NOMO-1 treated with DMSO at 0.1 percent for 48 hours (cell line): Measurements from ENCODE around the gene DNAH1.
A peak's percentile ranks its signal among the peaks of the same experiment; 100 is the strongest.

Experiments used
- DNase-seq: peaks from one replicate; lab custom pipeline; 2025; ENCODE audit not compliant: unreplicated experiment; lab: John Stamatoyannopoulos, UW

DNAH1 gene

DNA sequence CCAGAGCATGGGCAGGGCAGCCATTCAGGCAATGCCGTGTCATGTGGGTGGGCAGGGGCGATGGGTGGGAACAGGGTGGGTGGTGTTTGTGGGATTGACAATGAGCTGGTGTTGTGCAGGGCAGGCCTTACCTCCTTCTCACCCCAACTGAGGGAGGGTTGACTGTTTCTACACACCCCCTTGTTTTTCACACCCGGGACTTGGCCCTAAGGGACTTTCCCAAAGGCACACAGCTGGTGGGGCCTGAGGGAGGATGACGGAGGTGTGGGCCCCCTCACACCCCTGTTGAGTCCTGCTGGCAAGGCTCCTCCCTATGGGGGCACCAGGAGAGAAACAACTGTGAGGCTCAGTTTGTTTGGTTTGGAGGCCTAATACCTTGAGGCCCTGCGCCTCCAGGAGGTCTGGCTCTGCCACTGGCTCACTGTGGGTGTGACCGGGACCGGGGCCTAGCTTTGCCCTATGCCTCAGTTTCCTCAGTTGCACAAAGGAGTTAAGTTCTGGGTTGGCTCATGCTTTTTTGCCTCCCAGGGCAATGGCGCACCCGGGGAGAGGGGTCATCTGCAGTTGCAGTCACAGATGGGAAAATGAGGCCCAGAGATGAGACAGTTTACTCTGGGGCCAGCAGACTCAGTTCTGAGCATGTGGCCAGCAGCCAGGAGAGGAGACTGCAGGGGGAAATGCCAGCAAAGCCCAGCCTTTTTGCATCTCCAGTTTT is 5.1 kb upstream of the DNAH1 start:
- no peak for DNase-seq

GRCh38 chr3:52311576-52312119 is 4.5 kb upstream of the DNAH1 start:
- DNase-seq: no peak

GRCh38 chr3:52313188-52313773 is 2.8 kb upstream of the DNAH1 start:
- no peak for DNase-seq

GRCh38 chr3:52313774-52314188 is 2.3 kb upstream of the DNAH1 start:
- peak; percentile 89 for DNase-seq

DNA sequence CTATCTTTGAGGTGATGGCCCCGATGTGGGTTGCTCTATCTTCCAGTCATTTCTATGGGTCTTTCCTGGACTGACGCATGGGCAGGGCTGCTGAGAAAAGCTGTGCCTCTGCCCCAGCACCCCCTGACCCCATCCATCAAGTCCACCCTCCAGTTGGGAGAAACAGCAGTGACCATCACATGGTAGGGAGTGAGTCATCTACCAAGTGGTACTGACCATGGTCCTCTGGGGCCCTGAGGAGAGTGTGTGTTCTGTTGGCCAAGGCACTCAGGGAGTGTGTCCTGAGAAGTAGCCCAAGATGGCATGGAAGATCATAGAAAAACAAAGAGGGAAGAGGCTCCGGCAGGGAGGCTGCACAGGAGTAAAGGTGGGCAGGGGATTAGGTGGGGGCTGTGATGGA is 1.6 kb upstream of the DNAH1 start:
- no peak for DNase-seq

- DNase-seq: no peak
Observed at GRCh38 chr3:52315006-52315405, 1.1 kb upstream of the DNAH1 start.

DNA sequence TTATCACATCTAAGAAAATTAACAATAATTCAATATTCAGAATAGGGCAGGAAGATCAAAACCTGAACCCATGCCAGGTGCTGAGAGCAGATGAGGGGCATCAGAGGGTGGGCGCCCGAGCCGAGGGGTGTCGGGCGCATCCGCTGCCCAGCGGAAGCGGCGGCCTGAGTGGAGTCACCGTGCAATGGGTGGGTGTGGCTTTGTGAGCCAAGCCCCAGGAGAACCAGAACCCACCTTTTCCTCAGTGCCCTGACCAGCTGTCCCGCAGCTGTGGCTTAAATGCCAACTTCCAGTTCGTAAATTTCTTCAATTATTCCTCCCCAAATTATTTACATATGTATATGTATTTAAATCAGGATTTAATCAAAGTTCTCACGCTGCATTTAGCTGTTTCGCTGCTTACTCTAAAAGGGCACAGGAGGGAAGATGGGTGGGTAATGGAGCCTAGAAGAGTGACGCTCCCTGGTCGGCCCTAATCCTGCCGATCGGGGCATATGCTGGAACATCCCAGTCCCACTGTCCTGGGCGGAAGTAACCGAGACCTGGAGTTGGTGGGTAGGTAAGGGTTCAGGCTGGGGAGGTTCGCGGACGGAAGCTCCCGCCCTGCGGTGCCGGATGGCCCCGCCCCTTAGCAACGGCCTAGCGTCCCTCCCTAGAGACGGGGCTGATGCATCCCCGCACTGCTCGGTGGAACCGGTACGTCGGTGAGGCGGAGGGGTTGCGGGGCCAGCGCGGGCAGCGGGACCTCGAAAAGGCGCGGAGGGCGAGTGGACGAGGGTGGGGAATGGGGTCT is 1.3 kb downstream of the DNAH1 start:
- no peak for DNase-seq

DNA sequence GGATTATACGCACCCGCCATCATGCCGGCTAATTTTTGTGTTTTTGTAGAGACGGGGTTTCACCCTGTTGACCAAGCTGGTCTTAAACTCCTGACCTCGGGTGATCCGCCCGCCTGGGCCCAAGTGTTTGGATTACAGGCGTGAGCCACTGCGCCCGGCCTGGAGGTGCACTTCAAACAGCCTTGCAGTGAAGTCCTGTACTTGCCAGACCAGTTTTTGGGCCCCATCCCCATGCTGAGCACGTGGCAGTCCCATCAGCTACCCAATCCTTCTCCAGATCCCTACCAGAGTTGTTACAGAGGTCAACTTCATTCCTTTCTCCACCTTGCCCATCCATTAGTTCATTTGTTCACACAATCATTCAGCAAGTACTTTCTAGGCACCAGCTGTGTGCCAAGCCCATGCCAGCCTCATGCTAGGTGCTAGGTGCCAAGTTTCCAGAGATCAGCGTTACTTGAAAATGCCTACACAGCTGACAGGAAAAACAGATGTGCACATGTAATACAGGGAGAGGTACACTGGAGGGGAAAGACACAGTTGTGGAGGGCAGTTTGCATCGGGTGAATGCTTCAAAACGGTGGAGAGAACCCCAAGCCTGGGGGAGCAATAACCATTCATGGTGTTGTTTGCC is 2.2 kb downstream of the DNAH1 start:
- no peak for DNase-seq

- no peak for DNase-seq
Observed at GRCh38 chr3:52319921-52320595, 3.9 kb downstream of the DNAH1 start.

DNA sequence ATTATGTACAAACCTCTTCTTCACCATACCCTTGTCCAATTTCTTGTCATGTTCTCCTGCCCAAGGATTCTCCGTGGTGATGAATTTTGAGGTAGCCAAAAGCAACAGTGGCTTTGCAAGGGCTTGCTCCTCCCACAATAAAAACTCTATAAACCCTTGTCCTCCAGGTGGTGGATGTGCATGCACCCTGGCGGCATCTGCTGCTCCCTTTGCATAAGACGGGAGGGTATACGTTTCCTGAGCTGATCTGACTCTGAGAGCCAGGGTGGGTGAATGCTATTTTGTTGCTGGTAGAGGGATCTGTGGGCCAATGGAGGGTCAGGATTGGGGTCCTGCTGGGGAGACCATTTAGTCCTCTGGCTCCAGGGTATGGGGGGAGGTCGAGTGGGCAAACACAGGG is 5.4 kb downstream of the DNAH1 start:
- no peak for DNase-seq

GRCh38 chr3:52322466-52322865 is 6.3 kb downstream of the DNAH1 start:
- no peak for DNase-seq

GRCh38 chr3:52323526-52324295 is 7.6 kb downstream of the DNAH1 start:
- no peak for DNase-seq

DNA sequence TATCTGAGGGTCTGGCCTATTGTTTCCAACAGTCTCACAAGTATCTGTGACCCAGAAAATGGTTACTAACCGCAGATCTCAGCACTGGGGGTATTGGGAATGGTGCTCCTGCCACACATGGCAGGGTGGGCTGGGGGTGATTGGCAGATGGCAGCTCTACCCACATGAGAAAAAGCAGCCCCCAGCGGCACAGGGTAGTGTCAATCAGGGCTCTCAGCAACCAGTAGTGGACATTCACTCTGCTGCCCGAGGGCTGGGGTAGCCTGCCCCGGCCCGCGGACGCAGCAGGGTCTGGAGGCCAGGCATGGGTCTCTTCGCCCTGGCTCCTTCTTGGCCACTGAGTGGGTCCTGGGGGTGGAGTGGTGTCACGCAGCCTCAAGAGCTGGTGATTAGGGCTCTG is 8.6 kb downstream of the DNAH1 start:
- DNase-seq: no peak

DNA sequence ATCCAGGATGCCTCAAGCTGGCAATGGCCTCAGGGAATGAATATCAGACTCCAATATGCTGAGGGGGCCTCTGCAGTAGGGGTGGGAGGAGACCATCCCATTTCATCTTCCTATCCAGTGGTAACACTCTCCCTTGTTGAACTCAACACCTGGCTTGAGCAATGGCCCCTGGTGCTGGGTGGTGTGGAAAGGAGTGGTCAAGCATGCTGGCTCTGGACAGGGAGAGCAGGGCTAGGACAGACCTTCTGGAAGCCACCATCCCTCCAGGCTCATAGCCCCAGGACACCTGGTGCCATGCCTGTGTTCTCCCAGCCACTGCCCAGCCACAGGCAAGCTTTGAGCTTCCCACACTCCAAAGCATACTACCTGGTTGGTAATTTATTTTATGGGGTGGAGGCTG is 9.6 kb downstream of the DNAH1 start:
- DNase-seq: no peak

GRCh38 chr3:52326976-52327375 is 10.9 kb downstream of the DNAH1 start:
- DNase-seq: no peak

GRCh38 chr3:52327486-52328290 is 11.6 kb downstream of the DNAH1 start:
- DNase-seq: no peak

- DNase-seq: no peak
Observed at GRCh38 chr3:52328536-52329080, 12.5 kb downstream of the DNAH1 start.

DNA sequence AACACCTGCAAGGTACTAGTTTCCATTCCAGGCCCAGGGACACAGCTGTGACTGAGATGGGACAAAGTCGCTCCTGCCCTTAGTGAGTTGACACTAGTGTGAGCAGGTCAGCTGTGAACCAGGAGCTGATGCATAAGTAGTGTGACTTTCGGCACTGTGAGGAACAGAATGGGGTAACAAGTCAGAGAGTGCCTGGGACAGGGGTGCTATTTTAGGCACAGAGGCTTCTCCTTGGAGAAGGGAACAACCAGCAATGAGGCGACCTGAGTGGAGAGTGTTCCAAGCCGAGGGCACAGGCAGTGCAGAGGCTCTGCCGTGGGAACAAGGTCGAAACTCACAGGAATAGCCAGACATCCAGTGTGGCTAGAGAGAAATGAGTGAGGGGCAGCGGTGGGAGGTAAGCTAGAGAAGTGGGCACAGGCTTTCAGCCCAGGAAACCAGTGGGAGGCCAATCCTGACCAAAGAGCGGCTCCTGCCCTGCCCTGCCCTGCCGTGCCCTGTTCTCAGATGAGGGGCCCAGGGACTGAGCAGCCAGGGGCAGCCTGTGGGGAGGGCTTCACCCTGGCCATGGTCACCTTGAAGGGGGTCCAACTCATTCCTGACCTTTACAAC is 14.2 kb downstream of the DNAH1 start:
- no peak for DNase-seq

- DNase-seq: no peak
Observed at GRCh38 chr3:52331091-52331490, 15.0 kb downstream of the DNAH1 start.
